HG03354 (cell line): ENCODE results near the gene SYNGR3.
"Not testable (repeated sequence)": the region's sequence is repeated elsewhere in the genome, so short reads cannot be mapped to it uniquely, and the experiment has no call there.

Experiments used
- ATAC-seq: cut with Tn5 transposase; IDR thresholded peaks from one replicate; pipeline ENCODE4 v1.9.1; 2021; ENCODE audit warnings: mild to moderate bottlenecking; ENCODE audit not compliant: unreplicated experiment, poor library complexity, severe bottlenecking

Gene SYNGR3

GRCh38 chr16:2024032-2024420, 34.3 kb downstream of the SYNGR3 start:
- no peak for ATAC-seq

GRCh38 chr16:2025251-2025650, 35.5 kb downstream of the SYNGR3 start:
- no peak for ATAC-seq

- no peak for ATAC-seq
Observed at GRCh38 chr16:2025878-2026460, 36.2 kb downstream of the SYNGR3 start.

GRCh38 chr16:2026461-2027023, 36.8 kb downstream of the SYNGR3 start, which contains the start of gene NHERF2:
NHERF2 (plus strand) TSS chr16:2026902; CDS start chr16:2027006, 104 bp downstream.
- no peak for ATAC-seq

GRCh38 chr16:2027024-2028010, 37.5 kb downstream of the SYNGR3 start:
- no peak for ATAC-seq

GRCh38 chr16:2028146-2028545, 38.4 kb downstream of the SYNGR3 start:
- no peak for ATAC-seq

GRCh38 chr16:2028620-2029220, 39.0 kb downstream of the SYNGR3 start:
- no peak for ATAC-seq

GRCh38 chr16:2029350-2029749, 39.6 kb downstream of the SYNGR3 start:
- ATAC-seq: no peak

GRCh38 chr16:2030036-2030435, 40.3 kb downstream of the SYNGR3 start:
- no peak for ATAC-seq

- ATAC-seq: no peak
Observed at GRCh38 chr16:2031081-2031577, 41.4 kb downstream of the SYNGR3 start.

- no peak for ATAC-seq
Observed at GRCh38 chr16:2032285-2033056, 42.7 kb downstream of the SYNGR3 start.

- no peak for ATAC-seq
Observed at GRCh38 chr16:2033057-2033908, 43.5 kb downstream of the SYNGR3 start.

- not testable (repeated sequence) for ATAC-seq
Observed at GRCh38 chr16:2033909-2034695, 44.3 kb downstream of the SYNGR3 start.

GRCh38 chr16:2034696-2035430, 45.1 kb downstream of the SYNGR3 start:
- ATAC-seq: no peak

GRCh38 chr16:2035431-2036199, 45.8 kb downstream of the SYNGR3 start:
- ATAC-seq: no peak

GRCh38 chr16:2036200-2036966, 46.6 kb downstream of the SYNGR3 start:
- ATAC-seq: no peak
